Caco-2 (cell line): ENCODE results near the gene SMARCD1. TPM values are rescaled to one million over a fixed set of nuclear protein-coding genes. Genes with fewer than 3 reads are reported as not detected.

Source experiments
- BruUV-seq: library from RNA; stranded (reverse); fragments of 400-500 nt; replicated peaks from 2 replicates; lab custom pipeline; 2021; lab: Mats Ljungman, UMichigan
- CTCF ChIA-PET: fragments of 300-600 bp; sonication (Branson Sonifier 250); formaldehyde crosslinking; loops from one replicate; lab custom pipeline; 2022; ENCODE audit warnings: antibody characterized with exemption; lab: Charles Lee
- POLR2A ChIA-PET: fragments of 300-600 bp; sonication (Branson Sonifier 250); formaldehyde crosslinking; loops from one replicate; lab custom pipeline; 2022; ENCODE audit warnings: antibody characterized with exemption; lab: Charles Lee
- DNase-seq, 2 experiments: peaks; one replicate each; pipeline versions ENCODE4 v3.0.0 to v3.0.0-alpha.2; 2020 to 2022
- H3K27me3 ChIP-seq: replicated peaks from 2 replicates; pipeline ENCODE4 v1.6.0; 2011; ENCODE audit warnings: low read length; ENCODE audit not compliant: control insufficient read depth, insufficient read depth
- H3K36me3 ChIP-seq: 2 replicates; pipeline ENCODE4 v1.5.1; 2011; ENCODE audit warnings: low read length; ENCODE audit not compliant: control insufficient read depth, insufficient read depth
- H3K4me1 ChIP-seq: fragments of 250-450 bp; sonication (Bioruptor Pico); 2 replicates; pipeline ENCODE4 v1.5.1; 2020; ENCODE audit warnings: mild to moderate bottlenecking
- H3K4me3 ChIP-seq: 2 replicates; pipeline ENCODE4 v1.5.1; 2011; ENCODE audit warnings: low read depth, mild to moderate bottlenecking, control low read depth, low read length
- H3K9me3 ChIP-seq: fragments of 250-450 bp; sonication (Bioruptor Pico); 2 replicates; pipeline ENCODE4 v1.5.1; 2020; ENCODE audit warnings: mild to moderate bottlenecking, moderate library complexity
- H3K27ac Mint-ChIP-seq: one replicate; pipeline ENCODE4 v1.8.0; 2022; ENCODE audit warnings: mixed read lengths; ENCODE audit not compliant: unreplicated experiment
- H3K27me3 Mint-ChIP-seq: one replicate; pipeline ENCODE4 v1.8.0; 2022; ENCODE audit warnings: mixed read lengths; ENCODE audit not compliant: insufficient read depth, unreplicated experiment
- H3K36me3 Mint-ChIP-seq: one replicate; pipeline ENCODE4 v1.8.0; 2022; ENCODE audit warnings: mild to moderate bottlenecking, mixed read lengths; ENCODE audit not compliant: insufficient read depth, unreplicated experiment
- H3K4me1 Mint-ChIP-seq: one replicate; pipeline ENCODE4 v1.8.0; 2022; ENCODE audit warnings: low read depth, mixed read lengths; ENCODE audit not compliant: unreplicated experiment
- H3K4me3 Mint-ChIP-seq: one replicate; pipeline ENCODE4 v1.8.0; 2022; ENCODE audit warnings: mild to moderate bottlenecking, moderate library complexity, mixed read lengths; ENCODE audit not compliant: unreplicated experiment
- H3K9me3 Mint-ChIP-seq: one replicate; pipeline ENCODE4 v1.8.0; 2022; ENCODE audit warnings: mixed read lengths; ENCODE audit not compliant: unreplicated experiment
- CTCF ChIP-seq, 2 experiments: fragments of 200-600 bp in 1 of 2; IDR thresholded peaks; 1 replicate in 1 of 2; 2 replicates in 1 of 2; pipeline versions ENCODE4 v1.5.1 to v1.8.0; 2011 to 2022; ENCODE audit warnings: antibody characterized with exemption in 1 of 2, control low read depth in 1 of 2, inconsistent platforms in 1 of 2, low read depth in 1 of 2, low read length in 1 of 2, mild to moderate bottlenecking in 1 of 2, moderate library complexity in 1 of 2; ENCODE audit not compliant: insufficient read depth in 1 of 2, severe bottlenecking in 1 of 2, unreplicated experiment in 1 of 2
- intact Hi-C: fragments of 100-400 bp; cut with micrococcal nuclease; formaldehyde crosslinking; loops from one replicate; pipeline ENCODE4 v1.10.0; 2022; ENCODE audit not compliant: unreplicated experiment
- total RNA-seq: library from RNA; stranded (reverse); gene quantifications from 2 replicates; pipeline ENCODE4 v1.2.3, GENCODE V29; 2022

SMARCD1 gene
- total RNA-seq, 1 experiment from 2014 or later: 158 TPM

- CTCF ChIA-PET: interaction anchor here (1.1 to 1.3 kb wide), 2 partner anchors 14 to 28 kb away, joined by 4 to 5 read pairs; no protein-coding TSS in a partner anchor
- no TSS peak for BruUV-seq
- intact Hi-C loops: no loop called here
These were observed 43.2 kb upstream of the SMARCD1 start for GRCh38 chr12:50041962-50042361.

GRCh38 chr12:50042693-50043092, 42.4 kb upstream of the SMARCD1 start:
- POLR2A ChIA-PET: no interaction called here
- no peak for TF ChIP-seq CTCF (IDR thresholded peaks at IDR 0.05; ENCODE audit: insufficient read depth in 1 of 2, low read depth in 1 of 2, low read length in 1 of 2, severe bottlenecking in 1 of 2, unreplicated experiment in 1 of 2)

More at GRCh38 chr12:50041962-50042361, 43.2 kb upstream of the SMARCD1 start:
- Mint-ChIP-seq H3K27ac (no peak overlapping the region), H3K9me3 (no peaks in the 10 kb centered on the region), H3K27me3 (no peaks in the 10 kb centered on the region), H3K4me3 (no peak overlapping the region), H3K36me3 (no peaks in the 10 kb centered on the region), H3K4me1 (peaks cover 11% of the 10 kb centered on the region)
- Histone ChIP-seq H3K4me3 (no peak overlapping the region), H3K36me3 (no peaks in the 10 kb centered on the region), H3K4me1 (peaks cover 9% of the 10 kb centered on the region), H3K9me3 (no peaks in the 10 kb centered on the region), H3K27me3 (no peaks in the 10 kb centered on the region)
- DNase-seq: peak in 1 of 2 experiments; percentile 31
- TF ChIP-seq CTCF (IDR thresholded peaks at IDR 0.05; ENCODE audit: insufficient read depth in 1 of 2, low read depth in 1 of 2, low read length in 1 of 2, severe bottlenecking in 1 of 2, unreplicated experiment in 1 of 2): no peak
- POLR2A ChIA-PET: no interaction called here

GRCh38 chr12:50043308-50043707, 41.8 kb upstream of the SMARCD1 start:
- intact Hi-C loops: no loop called here
- no peaks in the 10 kb centered on the region for H3K9me3 ChIP-seq
- ChIA-PET CTCF (interaction anchor here (1.2 kb wide), 1 partner anchor 76 kb away, joined by 6 read pairs; no protein-coding TSS in a partner anchor), POLR2A (no interaction called here)
- peaks cover 11% of the 10 kb centered on the region for H3K4me1 Mint-ChIP-seq
- no peaks in the 10 kb centered on the region for H3K27me3 Mint-ChIP-seq
- H3K4me3 Mint-ChIP-seq: no peak overlapping the region
- no peaks in the 10 kb centered on the region for H3K27me3 ChIP-seq
- no TSS peak for BruUV-seq
- DNase-seq: no peak
- no peaks in the 10 kb centered on the region for H3K9me3 Mint-ChIP-seq
- no peak overlapping the region for H3K4me3 ChIP-seq
- no peaks in the 10 kb centered on the region for H3K36me3 ChIP-seq
- TF ChIP-seq CTCF (IDR thresholded peaks at IDR 0.05; ENCODE audit: insufficient read depth in 1 of 2, low read depth in 1 of 2, low read length in 1 of 2, severe bottlenecking in 1 of 2, unreplicated experiment in 1 of 2): no peak
- H3K36me3 Mint-ChIP-seq: no peaks in the 10 kb centered on the region
- H3K4me1 ChIP-seq: peaks cover 9% of the 10 kb centered on the region
- H3K27ac Mint-ChIP-seq: no peak overlapping the region

More at GRCh38 chr12:50042693-50043092, 42.4 kb upstream of the SMARCD1 start:
- Histone ChIP-seq H3K4me3 (no peak overlapping the region), H3K36me3 (no peaks in the 10 kb centered on the region), H3K27me3 (no peaks in the 10 kb centered on the region), H3K4me1 (peaks cover 9% of the 10 kb centered on the region), H3K9me3 (no peaks in the 10 kb centered on the region)
- CTCF ChIA-PET: interaction anchor here (1.1 to 1.2 kb wide), 2 partner anchors 28 to 76 kb away, joined by 5 to 6 read pairs; no protein-coding TSS in a partner anchor
- H3K4me3 Mint-ChIP-seq: no peak overlapping the region
- intact Hi-C loops: no loop called here
- no peaks in the 10 kb centered on the region for H3K36me3 Mint-ChIP-seq
- no peak overlapping the region for H3K27ac Mint-ChIP-seq
- BruUV-seq: no TSS peak
- H3K9me3 Mint-ChIP-seq: no peaks in the 10 kb centered on the region
- peak in 1 of 2 experiments; percentile 14 for DNase-seq
- no peaks in the 10 kb centered on the region for H3K27me3 Mint-ChIP-seq
- H3K4me1 Mint-ChIP-seq: peaks cover 11% of the 10 kb centered on the region
